RWPE2 (cell line): ENCODE data around the gene EIF4E1B.

Experiments used
- ATAC-seq: fragments of 200-7000 bp; cut with Tn5 transposase; 3 replicates; pipeline ENCODE4 v1.9.1; 2021; ENCODE audit warnings: low read depth
- DNase-seq: peaks from one replicate; pipeline ENCODE4 v3.0.0-alpha.2; 2020; ENCODE audit warnings: low spot score
- H3K27ac ChIP-seq: fragments of 450-650 bp; 2 replicates; pipeline ENCODE4 v1.5.1; 2017; ENCODE audit warnings: mild to moderate bottlenecking; ENCODE audit not compliant: poor library complexity, severe bottlenecking
- H3K27me3 ChIP-seq: fragments of 250-450 bp; sonication (Bioruptor Pico); 2 replicates; pipeline ENCODE4 v1.5.1; 2021; ENCODE audit warnings: mild to moderate bottlenecking, moderate library complexity; ENCODE audit not compliant: insufficient read depth, poor library complexity, severe bottlenecking
- H3K36me3 ChIP-seq: fragments of 250-450 bp; sonication (Bioruptor Pico); 2 replicates; pipeline ENCODE4 v1.5.1; 2020; ENCODE audit warnings: low read depth, mild to moderate bottlenecking, moderate library complexity
- H3K4me1 ChIP-seq: fragments of 250-450 bp; sonication (Bioruptor Pico); 2 replicates; pipeline ENCODE4 v1.5.1; 2021; ENCODE audit warnings: mild to moderate bottlenecking, moderate library complexity; ENCODE audit not compliant: insufficient read depth, poor library complexity, severe bottlenecking
- H3K4me3 ChIP-seq: fragments of 250-450 bp; sonication (Bioruptor Pico); 2 replicates; pipeline ENCODE4 v1.5.1; 2021; ENCODE audit warnings: mild to moderate bottlenecking, moderate library complexity; ENCODE audit not compliant: severe bottlenecking
- H3K9me3 ChIP-seq: fragments of 250-450 bp; sonication (Bioruptor Pico); 2 replicates; pipeline ENCODE4 v1.5.1; 2021; ENCODE audit warnings: mild to moderate bottlenecking, moderate library complexity; ENCODE audit not compliant: severe bottlenecking
- TF ChIP-seq, protein P1 (sequence below): fragments of 450-650 bp; IDR thresholded peaks from one replicate; pipeline ENCODE4 v1.5.1; 2017; ENCODE audit warnings: mild to moderate bottlenecking, moderate library complexity; ENCODE audit not compliant: poor library complexity, severe bottlenecking

Gene EIF4E1B

GRCh38 chr5:176662371-176663333 lies 32.2 kb downstream of the EIF4E1B start:
- Histone ChIP-seq H3K36me3 (no peaks in the 10 kb centered on the region), H3K4me3 (no peak overlapping the region), H3K4me1 (no peaks in the 10 kb centered on the region), H3K9me3 (no peaks in the 10 kb centered on the region), H3K27ac (no peak overlapping the region), H3K27me3 (peaks cover 12% of the 10 kb centered on the region)
- ATAC-seq = no peak
- TF ChIP-seq, protein P1, sequence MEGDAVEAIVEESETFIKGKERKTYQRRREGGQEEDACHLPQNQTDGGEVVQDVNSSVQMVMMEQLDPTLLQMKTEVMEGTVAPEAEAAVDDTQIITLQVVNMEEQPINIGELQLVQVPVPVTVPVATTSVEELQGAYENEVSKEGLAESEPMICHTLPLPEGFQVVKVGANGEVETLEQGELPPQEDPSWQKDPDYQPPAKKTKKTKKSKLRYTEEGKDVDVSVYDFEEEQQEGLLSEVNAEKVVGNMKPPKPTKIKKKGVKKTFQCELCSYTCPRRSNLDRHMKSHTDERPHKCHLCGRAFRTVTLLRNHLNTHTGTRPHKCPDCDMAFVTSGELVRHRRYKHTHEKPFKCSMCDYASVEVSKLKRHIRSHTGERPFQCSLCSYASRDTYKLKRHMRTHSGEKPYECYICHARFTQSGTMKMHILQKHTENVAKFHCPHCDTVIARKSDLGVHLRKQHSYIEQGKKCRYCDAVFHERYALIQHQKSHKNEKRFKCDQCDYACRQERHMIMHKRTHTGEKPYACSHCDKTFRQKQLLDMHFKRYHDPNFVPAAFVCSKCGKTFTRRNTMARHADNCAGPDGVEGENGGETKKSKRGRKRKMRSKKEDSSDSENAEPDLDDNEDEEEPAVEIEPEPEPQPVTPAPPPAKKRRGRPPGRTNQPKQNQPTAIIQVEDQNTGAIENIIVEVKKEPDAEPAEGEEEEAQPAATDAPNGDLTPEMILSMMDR = no peak
- DNase-seq = no peak

GRCh38 chr5:176663566-176663965 lies 33.1 kb downstream of the EIF4E1B start:
- Histone ChIP-seq H3K4me3 (no peak overlapping the region), H3K27me3 (peaks cover 13% of the 10 kb centered on the region), H3K27ac (no peak overlapping the region), H3K36me3 (no peaks in the 10 kb centered on the region), H3K4me1 (no peaks in the 10 kb centered on the region), H3K9me3 (no peaks in the 10 kb centered on the region)
- DNase-seq (no peak), ATAC-seq (no peak)
- TF ChIP-seq, protein P1 = no peak

DNA sequence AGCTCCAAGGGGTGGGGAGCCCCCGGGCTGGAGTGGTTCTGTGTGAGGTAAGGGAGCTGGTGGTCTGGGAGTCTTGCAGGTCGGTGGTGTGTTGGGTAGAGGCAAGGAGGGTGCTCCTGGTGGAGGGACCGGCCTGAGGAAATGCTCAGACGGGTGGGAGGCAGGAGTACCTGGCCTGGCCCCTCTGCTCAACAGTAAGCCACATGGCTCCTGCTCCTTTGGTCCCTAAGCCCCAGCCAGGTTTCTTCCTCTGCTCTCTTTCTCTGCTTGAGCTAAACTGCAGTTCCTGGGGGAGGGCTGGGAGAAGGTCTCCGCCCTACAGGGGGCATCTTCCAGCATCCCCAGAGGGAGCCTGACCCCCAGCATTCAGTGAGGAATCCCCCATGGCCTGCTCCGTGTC lies 34.0 kb downstream of the EIF4E1B start:
- ATAC-seq (no peak), DNase-seq (no peak)
- Histone ChIP-seq H3K27me3 (peaks cover 13% of the 10 kb centered on the region), H3K4me3 (no peak overlapping the region), H3K9me3 (no peaks in the 10 kb centered on the region), H3K27ac (no peak overlapping the region), H3K36me3 (no peaks in the 10 kb centered on the region), H3K4me1 (no peaks in the 10 kb centered on the region)
- TF ChIP-seq, protein P1 = no peak

DNA sequence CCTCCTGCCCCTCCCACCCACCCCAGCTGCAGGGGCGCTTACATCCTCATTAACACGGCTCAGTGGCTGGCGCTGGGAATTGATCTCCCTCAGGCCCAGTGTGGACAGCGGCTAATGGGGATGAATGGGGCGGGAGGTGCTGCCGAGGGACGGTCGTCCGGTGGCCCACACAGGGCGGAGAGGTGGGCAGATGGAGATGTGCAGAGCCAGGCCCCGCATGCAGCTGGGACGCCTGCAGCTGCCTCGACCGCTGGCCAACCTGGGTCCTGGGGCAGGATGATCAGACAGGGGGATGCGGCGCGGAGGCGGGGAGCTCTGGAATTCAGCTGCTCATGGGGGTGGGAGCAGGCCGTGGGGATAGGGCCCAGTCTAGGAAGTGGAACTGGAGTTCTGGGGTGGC lies 34.4 kb downstream of the EIF4E1B start:
- ATAC-seq = no peak

More for the DNA sequence above, 34.4 kb downstream of the EIF4E1B start:
- Histone ChIP-seq H3K36me3 (no peaks in the 10 kb centered on the region), H3K27ac (no peak overlapping the region), H3K4me3 (no peak overlapping the region), H3K27me3 (peaks cover 16% of the 10 kb centered on the region), H3K9me3 (no peaks in the 10 kb centered on the region), H3K4me1 (no peaks in the 10 kb centered on the region)
- DNase-seq = no peak
- TF ChIP-seq, protein P1 = no peak
